ENCODE measurements around the gene FAM156B.
"Not testable (repeated sequence)": the region's sequence is repeated elsewhere in the genome, so short reads cannot be mapped to it uniquely, and the experiment has no call there.

The FAM156B gene

GRCh38 chrX:52914704-52915103 is 17.6 kb downstream of the FAM156B start:
- in situ Hi-C loops (cut with MboI; ENCODE audit: low sequenced_read_pairs), result not testable (repeated sequence)

DNA sequence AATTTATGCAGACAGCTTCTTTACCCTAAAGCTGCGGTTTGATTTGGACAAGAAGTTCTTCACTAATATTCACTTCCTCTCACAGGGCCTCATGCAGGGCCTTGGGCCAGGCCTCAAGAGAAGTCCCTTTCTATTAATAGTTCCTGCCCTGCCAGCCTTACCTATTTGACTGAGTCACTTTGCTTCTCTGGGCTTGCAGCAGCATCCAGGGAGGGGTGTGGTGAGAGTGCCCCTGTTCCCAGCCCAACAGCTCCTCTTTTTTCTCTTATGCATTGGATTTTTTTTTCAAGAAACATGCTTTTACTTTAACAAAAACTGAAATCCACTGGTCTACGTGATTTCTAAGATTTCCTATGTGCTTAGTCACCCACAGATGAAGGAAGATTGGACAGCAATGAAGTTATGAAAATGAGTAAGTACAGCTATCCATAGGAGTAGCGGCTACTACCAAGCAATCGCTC is 26.7 kb downstream of the FAM156B start:
- in situ Hi-C loops (cut with MboI; ENCODE audit: low sequenced_read_pairs), result no loop called here

DNA sequence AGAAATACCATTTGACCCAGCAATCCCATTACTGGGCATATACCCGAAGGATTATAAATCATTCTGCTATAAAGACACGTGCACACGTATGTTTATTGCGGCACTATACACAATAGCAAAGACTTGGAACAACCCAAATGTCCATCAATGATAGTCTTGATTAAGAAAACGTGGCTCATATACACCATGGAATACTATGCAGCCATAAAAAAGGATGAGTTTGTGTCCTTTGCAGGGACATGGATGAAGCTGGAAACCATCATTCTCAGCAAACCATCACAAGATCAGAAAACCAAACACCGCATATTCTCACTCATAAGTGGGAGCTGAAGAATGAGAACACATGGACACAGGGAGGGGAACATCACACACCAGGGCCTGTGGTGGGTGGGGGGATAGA is 33.1 kb downstream of the FAM156B start:
- in situ Hi-C loops (cut with MboI; ENCODE audit: low sequenced_read_pairs), result not testable (repeated sequence)

DNA sequence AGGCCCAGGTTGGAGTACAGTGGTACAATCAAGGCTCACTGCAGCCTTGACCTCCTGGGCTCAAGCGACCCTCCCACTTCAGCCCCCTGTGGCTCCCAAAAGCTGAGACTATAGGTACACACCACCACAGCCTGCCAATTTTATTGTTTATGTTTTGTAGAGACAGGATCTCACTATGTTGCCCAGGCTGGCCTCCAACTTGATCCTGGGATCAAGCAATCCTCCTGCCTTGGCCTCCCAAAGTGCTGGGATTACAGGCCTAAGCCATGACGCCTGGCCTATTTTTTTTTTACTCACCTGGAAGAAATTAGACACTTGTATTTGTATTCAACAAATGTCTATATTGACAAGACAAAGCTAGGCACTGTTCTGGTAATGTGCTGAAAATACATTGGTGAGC is 36.1 kb downstream of the FAM156B start:
- in situ Hi-C loops (cut with MboI; ENCODE audit: low sequenced_read_pairs), result no loop called here

- in situ Hi-C loops (cut with MboI; ENCODE audit: low sequenced_read_pairs), result no loop called here
These were observed 37.0 kb downstream of the FAM156B start for GRCh38 chrX:52933976-52934703.

GRCh38 chrX:52934704-52935469 is 37.8 kb downstream of the FAM156B start:
- in situ Hi-C loops (cut with MboI; ENCODE audit: low sequenced_read_pairs), result no loop called here

DNA sequence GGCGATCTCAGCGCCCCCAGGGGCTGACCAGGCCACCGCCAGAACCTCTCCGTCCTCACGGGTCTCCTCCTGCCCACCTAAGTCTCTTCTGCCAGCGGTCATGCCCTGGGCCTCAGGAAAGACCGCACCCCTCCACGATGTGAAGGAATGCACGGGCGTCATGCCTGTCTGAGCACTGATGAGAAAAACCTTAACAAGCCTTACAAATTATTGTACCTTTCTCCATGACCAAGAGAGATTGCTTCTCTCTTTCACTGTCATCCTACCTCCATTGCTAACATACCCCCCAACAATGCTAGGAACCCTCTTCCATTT is 38.3 kb downstream of the FAM156B start:
- in situ Hi-C loops (cut with MboI; ENCODE audit: low sequenced_read_pairs), result not testable (repeated sequence)

GRCh38 chrX:52940704-52941103 is 43.6 kb downstream of the FAM156B start:
- in situ Hi-C loops (cut with MboI; ENCODE audit: low sequenced_read_pairs), result not testable (repeated sequence)

GRCh38 chrX:52941728-52942127 is 44.6 kb downstream of the FAM156B start:
- in situ Hi-C loops (cut with MboI; ENCODE audit: low sequenced_read_pairs), result not testable (repeated sequence)

DNA sequence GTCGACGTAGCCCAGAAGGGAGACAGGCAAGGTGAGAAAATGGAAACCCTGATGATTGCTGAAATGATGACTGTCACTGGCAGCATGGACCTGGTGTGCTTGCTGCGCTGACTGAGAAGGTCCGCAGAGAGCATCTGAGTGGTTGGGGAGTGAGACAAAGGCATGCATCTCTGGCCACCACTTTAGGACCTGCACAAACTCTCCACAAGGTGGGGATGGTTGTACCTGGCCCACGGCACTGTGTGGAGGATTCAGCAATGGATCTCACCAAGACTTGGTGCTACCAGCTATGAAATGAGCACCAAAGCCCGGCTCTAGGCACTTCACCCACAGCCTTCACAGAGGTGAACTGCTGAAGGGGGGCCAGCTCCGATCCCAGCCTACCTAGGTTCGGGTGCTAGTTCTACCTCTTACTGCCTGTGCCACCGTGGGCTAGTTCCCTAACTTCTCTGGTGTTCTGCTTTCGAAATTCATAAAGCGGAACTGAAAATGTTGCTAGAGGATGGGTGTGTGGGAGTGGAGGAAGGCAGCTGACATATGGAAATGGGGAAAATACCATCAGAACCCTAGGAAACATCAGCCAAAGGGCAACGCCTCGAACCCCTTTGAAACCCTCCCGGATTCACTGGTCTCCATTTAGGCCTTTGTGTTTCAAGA is 48.8 kb downstream of the FAM156B start:
- in situ Hi-C loops (cut with MboI; ENCODE audit: low sequenced_read_pairs), result not testable (repeated sequence)

DNA sequence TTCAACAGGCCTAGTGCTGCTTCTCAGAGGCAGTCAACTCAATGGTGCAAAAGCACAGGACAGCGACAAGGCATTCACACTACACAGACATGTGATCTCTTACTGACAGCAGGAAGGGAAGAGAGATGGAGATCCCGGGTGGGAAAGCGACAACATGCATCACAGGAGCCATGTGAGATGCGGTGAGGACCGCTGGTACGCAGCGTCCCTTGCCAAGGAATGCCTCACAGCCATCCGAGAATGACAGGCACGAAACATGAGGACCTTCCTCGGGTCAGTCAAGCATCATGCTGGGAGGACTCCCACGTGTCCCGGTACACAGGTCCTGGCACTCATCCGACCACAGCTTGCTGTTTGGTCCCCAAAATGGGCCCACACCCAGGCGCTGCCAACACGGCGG is 50.4 kb downstream of the FAM156B start:
- in situ Hi-C loops (cut with MboI; ENCODE audit: low sequenced_read_pairs), result not testable (repeated sequence)

DNA sequence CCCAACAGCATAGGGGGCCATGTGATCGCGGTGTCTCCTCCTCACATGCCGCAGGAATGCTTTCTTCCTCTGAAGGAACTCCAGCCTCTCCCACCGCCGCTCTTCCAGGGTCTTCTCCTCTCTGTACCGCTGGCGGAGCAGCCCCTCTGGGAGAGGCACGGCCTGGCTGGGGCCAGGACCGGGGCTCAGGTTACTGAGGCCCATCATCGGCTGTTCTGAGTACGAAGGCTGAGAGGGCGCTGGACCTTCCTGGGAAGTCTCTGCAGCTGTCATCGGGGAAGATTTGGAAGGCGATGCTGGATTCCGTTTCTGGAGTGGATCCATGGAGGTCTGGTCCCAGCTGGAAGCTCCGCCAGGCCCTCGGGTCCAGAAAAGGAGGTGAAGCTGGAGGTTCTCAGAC is 51.1 kb downstream of the FAM156B start:
- in situ Hi-C loops (cut with MboI; ENCODE audit: low sequenced_read_pairs), result not testable (repeated sequence)

GRCh38 chrX:52949325-52949724 is 52.2 kb downstream of the FAM156B start:
- in situ Hi-C loops (cut with MboI; ENCODE audit: low sequenced_read_pairs), result not testable (repeated sequence)

DNA sequence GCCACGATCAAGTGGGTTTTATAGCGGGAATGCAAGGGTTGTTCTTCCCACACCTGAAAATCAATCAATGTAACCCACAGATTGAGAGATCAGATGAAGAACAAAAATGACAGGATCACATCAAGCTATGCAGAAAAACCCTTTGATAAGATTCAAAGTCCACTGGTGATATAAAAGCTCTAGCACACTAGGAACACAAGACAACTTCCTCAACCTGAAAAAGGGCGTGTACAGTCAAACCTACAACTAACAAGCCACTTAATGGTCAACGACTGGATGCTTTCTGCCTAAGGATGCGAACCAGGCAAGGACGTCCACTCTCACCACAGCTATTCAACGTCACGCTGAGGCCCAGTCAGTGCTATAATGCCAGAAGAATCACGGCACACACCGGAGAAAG is 52.8 kb downstream of the FAM156B start:
- in situ Hi-C loops (cut with MboI; ENCODE audit: low sequenced_read_pairs), result not testable (repeated sequence)

Data from HL-60/S4 treated with phorbol 12-myristate 13-acetate at 8.2 ng/mL for 4 days and 3 days (cell line).